Smooth muscle cell (in vitro differentiated cells): Measurements from ENCODE around the gene FAM50A. TPM values are rescaled to one million over a fixed set of nuclear protein-coding genes. Genes with fewer than 3 reads are reported as not detected.

Experiments
- DNase-seq: peaks from one replicate; lab custom pipeline; 2025; ENCODE audit not compliant: unreplicated experiment; lab: John Stamatoyannopoulos, UW
- H2AFZ ChIP-seq: fragments of 200-600 bp; sonication (generic); 2 replicates; pipeline ENCODE4 v1.6.0; 2016; ENCODE audit warnings: antibody characterized with exemption, low read depth, mild to moderate bottlenecking
- H3F3A ChIP-seq: fragments of 200-600 bp; sonication (generic); 2 replicates; pipeline ENCODE4 v1.6.0; 2017; ENCODE audit warnings: antibody characterized with exemption, low read depth
- H3K27ac ChIP-seq: fragments of 200-600 bp; sonication (generic); 2 replicates; pipeline ENCODE4 v1.5.1; 2016; ENCODE audit warnings: low read depth, mild to moderate bottlenecking
- H3K27me3 ChIP-seq: fragments of 200-600 bp; sonication (generic); 2 replicates; pipeline ENCODE4 v1.6.1; 2016; ENCODE audit warnings: low read depth, mild to moderate bottlenecking
- H3K36me3 ChIP-seq: fragments of 200-600 bp; sonication (generic); 2 replicates; pipeline ENCODE4 v1.5.1; 2016; ENCODE audit warnings: low read depth
- H3K4me1 ChIP-seq: fragments of 200-600 bp; sonication (generic); 2 replicates; pipeline ENCODE4 v1.5.1; 2016; ENCODE audit warnings: low read depth
- H3K4me2 ChIP-seq: fragments of 200-600 bp; sonication (generic); 2 replicates; pipeline ENCODE4 v1.6.0; 2016; ENCODE audit warnings: mild to moderate bottlenecking
- H3K4me3 ChIP-seq: fragments of 200-600 bp; sonication (generic); 2 replicates; pipeline ENCODE4 v1.5.1; 2016; ENCODE audit warnings: mild to moderate bottlenecking
- H3K79me2 ChIP-seq: fragments of 200-600 bp; sonication (generic); 2 replicates; pipeline ENCODE4 v1.6.0; 2016; ENCODE audit warnings: low read depth, mild to moderate bottlenecking
- H3K9ac ChIP-seq: fragments of 200-600 bp; sonication (generic); 2 replicates; pipeline ENCODE4 v1.6.0; 2016; ENCODE audit warnings: low read depth
- H3K9me3 ChIP-seq: fragments of 200-600 bp; sonication (generic); replicated peaks from 2 replicates; pipeline ENCODE4 v1.5.1; 2016; ENCODE audit warnings: low read depth
- H4K20me1 ChIP-seq: fragments of 200-600 bp; sonication (generic); 2 replicates; pipeline ENCODE4 v1.6.0; 2016; ENCODE audit warnings: low read depth
- WGBS: methylation state at CpG from one replicate; pipeline ENCODE4 v1.1.7; 2016; ENCODE audit warnings: low lambda C conversion rate; 5-methylcytosine and 5-hydroxymethylcytosine counted together
- polyA plus RNA-seq: library from polyadenylated mRNA; unstranded; fragments of >200 nt; fragmentation: Nextera tagmentation; extraction: Ambion mirVana; gene quantifications from 2 replicates; pipeline ENCODE4 v1.2.1, GENCODE V29; 2016
- total RNA-seq: library from RNA; depleted of rRNA; stranded (reverse); fragments of >200 nt; gene quantifications from 2 replicates; pipeline ENCODE4 v1.2.3, GENCODE V29; 2014
- TF ChIP-seq, protein P1 (sequence below): fragments of 200-600 bp; sonication (generic); IDR thresholded peaks from 2 replicates; pipeline ENCODE4 v1.5.1; 2017; ENCODE audit warnings: borderline replicate concordance, mild to moderate bottlenecking, antibody characterized with exemption; ENCODE audit not compliant: insufficient read depth, poor library complexity, severe bottlenecking

FAM50A gene
- total and polyA plus RNA-seq, 2 experiments from 2014 or later, result 46.0 to 183 TPM

DNA sequence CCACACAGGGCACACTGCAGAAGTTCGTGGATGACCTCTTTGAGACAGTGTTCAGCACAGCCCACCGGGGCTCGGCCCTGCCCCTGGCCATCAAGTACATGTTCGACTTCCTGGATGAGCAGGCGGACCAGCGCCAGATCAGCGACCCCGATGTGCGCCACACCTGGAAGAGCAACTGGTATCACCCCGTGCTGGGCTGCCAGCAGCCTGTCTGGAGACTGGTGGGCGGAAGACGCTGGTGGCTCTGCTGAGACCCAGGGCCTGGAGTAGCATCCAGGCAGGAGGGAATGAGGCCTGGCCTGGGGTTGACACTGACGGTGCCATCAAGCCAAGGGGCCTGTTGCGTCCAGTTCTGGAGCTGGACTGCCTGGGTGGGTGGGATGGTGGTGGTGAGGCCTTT, 26.5 kb downstream of the FAM50A start:
- Histone ChIP-seq H3K27me3 (no peaks in the 10 kb centered on the region), H3K79me2 (no peaks in the 10 kb centered on the region), H4K20me1 (peaks cover 20% of the 10 kb centered on the region), H3F3A (no peaks in the 10 kb centered on the region), H3K4me1 (no peaks in the 10 kb centered on the region), H2AFZ (no peak overlapping the region), H3K4me3 (no peak overlapping the region), H3K36me3 (no peaks in the 10 kb centered on the region), H3K9me3 (no peaks in the 10 kb centered on the region), H3K4me2 (no peak overlapping the region), H3K9ac (no peak overlapping the region), H3K27ac (no peak overlapping the region)
- 93% methylated on average over 14 of the region's 14 CpGs for WGBS
- DNase-seq, result no peak
- TF ChIP-seq, protein P1, sequence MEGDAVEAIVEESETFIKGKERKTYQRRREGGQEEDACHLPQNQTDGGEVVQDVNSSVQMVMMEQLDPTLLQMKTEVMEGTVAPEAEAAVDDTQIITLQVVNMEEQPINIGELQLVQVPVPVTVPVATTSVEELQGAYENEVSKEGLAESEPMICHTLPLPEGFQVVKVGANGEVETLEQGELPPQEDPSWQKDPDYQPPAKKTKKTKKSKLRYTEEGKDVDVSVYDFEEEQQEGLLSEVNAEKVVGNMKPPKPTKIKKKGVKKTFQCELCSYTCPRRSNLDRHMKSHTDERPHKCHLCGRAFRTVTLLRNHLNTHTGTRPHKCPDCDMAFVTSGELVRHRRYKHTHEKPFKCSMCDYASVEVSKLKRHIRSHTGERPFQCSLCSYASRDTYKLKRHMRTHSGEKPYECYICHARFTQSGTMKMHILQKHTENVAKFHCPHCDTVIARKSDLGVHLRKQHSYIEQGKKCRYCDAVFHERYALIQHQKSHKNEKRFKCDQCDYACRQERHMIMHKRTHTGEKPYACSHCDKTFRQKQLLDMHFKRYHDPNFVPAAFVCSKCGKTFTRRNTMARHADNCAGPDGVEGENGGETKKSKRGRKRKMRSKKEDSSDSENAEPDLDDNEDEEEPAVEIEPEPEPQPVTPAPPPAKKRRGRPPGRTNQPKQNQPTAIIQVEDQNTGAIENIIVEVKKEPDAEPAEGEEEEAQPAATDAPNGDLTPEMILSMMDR, result no peak

- Histone ChIP-seq H3K27ac (no peak overlapping the region), H4K20me1 (peaks cover 20% of the 10 kb centered on the region), H3F3A (no peaks in the 10 kb centered on the region), H3K27me3 (no peaks in the 10 kb centered on the region), H2AFZ (no peak overlapping the region), H3K4me1 (no peaks in the 10 kb centered on the region), H3K4me2 (no peak overlapping the region), H3K4me3 (no peak overlapping the region), H3K79me2 (no peaks in the 10 kb centered on the region), H3K9me3 (no peaks in the 10 kb centered on the region), H3K9ac (no peak overlapping the region), H3K36me3 (no peaks in the 10 kb centered on the region)
- TF ChIP-seq, protein P1, result no peak
- 93% methylated on average over 20 of the region's 23 CpGs for WGBS
- no peak for DNase-seq
Measured at GRCh38 chrX:154470914-154471568, 27.1 kb downstream of the FAM50A start.

DNA sequence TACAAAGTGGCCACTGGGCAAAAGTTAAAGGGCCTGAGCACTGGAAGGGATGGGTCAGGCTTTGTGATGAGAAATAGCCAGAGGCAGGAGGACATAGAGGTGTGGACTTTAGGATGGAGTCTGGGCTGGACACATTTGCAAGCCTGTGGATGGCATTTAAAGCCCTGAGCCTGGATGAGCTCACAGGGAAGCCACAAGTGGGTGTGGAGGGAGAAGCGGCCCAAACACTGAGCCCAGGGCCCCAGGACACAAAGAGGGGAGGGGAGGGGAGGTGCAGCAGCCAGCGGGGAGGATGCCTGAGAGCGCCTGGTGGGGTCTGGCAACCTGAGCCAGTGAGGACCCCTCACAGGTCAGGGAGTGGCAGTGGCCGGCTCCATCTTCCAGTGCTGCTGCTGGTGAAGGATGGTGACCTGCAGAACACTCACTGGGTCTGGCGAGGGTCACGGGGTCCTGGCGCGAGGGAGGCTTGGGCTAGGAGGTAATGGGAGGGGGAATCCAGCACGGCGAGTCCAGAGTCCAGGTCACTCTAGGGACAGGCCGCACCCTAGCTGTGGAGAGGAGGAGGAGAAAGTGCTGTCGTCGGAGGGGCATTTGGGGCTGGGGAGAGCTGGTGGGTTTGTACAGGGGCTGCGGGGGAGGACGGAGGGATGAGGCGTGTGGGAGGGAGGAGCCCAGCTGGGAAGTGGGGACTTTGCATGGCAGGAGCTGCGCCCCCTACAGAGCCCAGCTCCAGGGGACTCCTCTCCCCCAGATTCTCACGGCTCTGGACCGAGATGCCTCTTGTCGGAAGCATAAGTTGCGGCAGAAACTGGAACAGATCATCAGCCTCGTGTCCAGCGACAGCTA, 28.1 kb downstream of the FAM50A start:
- H3K4me3 ChIP-seq, result no peak overlapping the region
- peaks cover 17% of the 10 kb centered on the region for H4K20me1 ChIP-seq
- H3K27ac ChIP-seq, result no peak overlapping the region
- H3F3A ChIP-seq, result no peaks in the 10 kb centered on the region
- no peaks in the 10 kb centered on the region for H3K79me2 ChIP-seq
- no peaks in the 10 kb centered on the region for H3K4me1 ChIP-seq
- H3K36me3 ChIP-seq, result no peaks in the 10 kb centered on the region
- no peaks in the 10 kb centered on the region for H3K27me3 ChIP-seq
- no peaks in the 10 kb centered on the region for H3K9me3 ChIP-seq
- no peak overlapping the region for H3K9ac ChIP-seq
- no peak overlapping the region for H3K4me2 ChIP-seq
- TF ChIP-seq, protein P1, result no peak
- no peak for DNase-seq
- 88% methylated on average over 20 of the region's 23 CpGs for WGBS
- no peak overlapping the region for H2AFZ ChIP-seq
